GM21723 (cell line): Measurements from ENCODE around the gene CD160.
"Not testable (repeated sequence)": the region's sequence is repeated elsewhere in the genome, so short reads cannot be mapped to it uniquely, and the experiment has no call there.

ENCODE experiments used
- ATAC-seq: cut with Tn5 transposase; IDR thresholded peaks from one replicate; pipeline ENCODE4 v1.9.1; 2021; ENCODE audit warnings: mild to moderate bottlenecking, moderate library complexity; ENCODE audit not compliant: unreplicated experiment

The CD160 gene

GRCh38 chr1:145757420-145757819 is 38.1 kb downstream of the CD160 start:
- no peak for ATAC-seq

- no peak for ATAC-seq
Observed at GRCh38 chr1:145758116-145758515, 38.8 kb downstream of the CD160 start.

DNA sequence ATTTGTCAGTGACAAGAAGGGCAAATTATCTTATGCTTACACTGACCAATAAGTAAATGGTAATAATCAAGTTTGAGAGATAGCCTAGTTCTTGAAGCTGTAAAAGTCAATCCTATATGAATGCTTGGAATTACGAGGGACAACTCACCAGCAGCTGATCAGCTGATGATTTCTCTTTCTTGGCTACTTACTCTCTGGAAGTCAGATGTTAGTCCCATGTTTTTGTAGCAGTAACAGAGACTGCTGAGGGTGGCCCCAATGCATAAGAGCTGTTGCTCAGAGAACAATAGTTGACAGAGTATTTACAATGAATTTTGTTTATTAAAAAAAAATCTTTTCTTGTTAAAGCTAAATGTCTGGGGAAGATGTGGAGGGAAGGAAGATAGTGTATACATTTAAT is 39.3 kb downstream of the CD160 start:
- no peak for ATAC-seq

DNA sequence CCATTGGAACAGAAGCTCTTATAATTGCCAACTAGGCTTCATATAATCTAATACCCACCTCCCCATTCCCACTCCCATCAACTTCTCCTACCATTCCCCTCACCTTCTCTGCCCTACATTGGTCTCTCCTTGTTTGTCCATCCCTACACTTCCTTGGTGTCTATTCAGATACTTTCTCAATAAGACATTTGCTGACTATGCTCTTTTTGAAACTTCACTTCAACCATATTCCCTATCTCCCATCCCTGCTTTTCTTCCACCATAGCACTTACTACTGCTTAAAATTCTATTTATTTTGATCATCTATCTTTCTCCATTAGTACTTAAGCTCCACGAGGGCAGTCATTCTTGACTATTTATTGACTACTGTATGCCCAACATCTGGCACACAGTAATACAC is 40.4 kb downstream of the CD160 start:
- no peak for ATAC-seq

- ATAC-seq = not testable (repeated sequence)
Observed at GRCh38 chr1:145760395-145760949, 41.2 kb downstream of the CD160 start.

DNA sequence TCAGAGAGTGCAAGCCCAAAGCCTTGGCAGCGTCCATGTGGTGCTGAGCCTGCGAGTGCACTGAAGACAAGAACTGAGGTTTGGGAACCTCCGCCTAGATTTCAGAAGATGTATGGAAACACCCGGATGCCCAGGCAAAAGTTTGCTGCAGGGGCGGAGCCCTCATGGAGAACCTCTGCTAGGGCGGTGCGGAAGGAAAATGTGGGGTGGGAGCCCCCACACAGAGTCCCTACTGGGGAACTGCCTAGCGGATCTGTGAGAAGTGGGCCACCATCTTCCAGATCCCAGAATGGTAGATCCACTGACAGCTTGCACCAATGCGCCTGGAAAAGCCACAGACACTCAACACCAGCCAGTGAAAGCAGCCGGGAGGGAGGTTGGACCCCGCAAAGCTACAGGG is 42.2 kb downstream of the CD160 start:
- not testable (repeated sequence) for ATAC-seq

- not testable (repeated sequence) for ATAC-seq
Observed at GRCh38 chr1:145762001-145762400, 42.7 kb downstream of the CD160 start.

DNA sequence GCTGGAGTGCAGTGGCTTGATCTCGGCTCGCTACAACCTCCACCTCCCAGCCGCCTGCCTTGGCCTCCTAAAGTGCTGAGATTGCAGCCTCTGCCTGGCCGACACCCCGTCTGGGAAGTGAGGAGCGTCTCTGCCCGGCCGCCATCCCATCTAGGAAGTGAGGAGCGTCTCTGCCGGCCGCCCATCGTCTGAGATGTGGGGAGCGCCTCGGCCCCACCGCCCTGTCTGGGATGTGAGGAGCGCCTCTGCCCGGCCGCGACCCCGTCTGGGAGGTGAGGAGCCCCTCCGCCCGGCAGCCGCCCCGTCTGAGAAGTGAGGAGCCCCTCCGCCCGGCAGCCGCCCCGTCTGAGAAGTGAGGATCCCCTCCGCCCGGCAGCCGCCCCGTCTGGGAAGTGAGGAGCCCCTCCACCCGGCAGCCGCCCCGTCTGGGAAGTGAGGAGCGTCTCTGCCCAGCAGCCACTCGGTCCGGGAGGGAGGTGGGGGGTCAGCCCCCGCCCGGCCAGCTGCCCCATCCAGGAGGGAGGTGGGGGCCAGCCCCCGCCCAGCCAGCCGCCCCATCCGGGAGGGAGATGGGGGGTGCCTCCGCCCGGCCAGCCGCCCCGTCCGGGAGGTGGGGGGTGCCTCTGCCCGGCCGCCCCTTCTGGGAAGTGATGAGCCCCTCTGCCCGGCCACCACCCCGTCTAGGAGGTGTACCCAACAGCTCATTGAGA is 45.1 kb downstream of the CD160 start:
- ATAC-seq = not testable (repeated sequence)

- not testable (repeated sequence) for ATAC-seq
Observed at GRCh38 chr1:145765127-145765526, 45.8 kb downstream of the CD160 start.

DNA sequence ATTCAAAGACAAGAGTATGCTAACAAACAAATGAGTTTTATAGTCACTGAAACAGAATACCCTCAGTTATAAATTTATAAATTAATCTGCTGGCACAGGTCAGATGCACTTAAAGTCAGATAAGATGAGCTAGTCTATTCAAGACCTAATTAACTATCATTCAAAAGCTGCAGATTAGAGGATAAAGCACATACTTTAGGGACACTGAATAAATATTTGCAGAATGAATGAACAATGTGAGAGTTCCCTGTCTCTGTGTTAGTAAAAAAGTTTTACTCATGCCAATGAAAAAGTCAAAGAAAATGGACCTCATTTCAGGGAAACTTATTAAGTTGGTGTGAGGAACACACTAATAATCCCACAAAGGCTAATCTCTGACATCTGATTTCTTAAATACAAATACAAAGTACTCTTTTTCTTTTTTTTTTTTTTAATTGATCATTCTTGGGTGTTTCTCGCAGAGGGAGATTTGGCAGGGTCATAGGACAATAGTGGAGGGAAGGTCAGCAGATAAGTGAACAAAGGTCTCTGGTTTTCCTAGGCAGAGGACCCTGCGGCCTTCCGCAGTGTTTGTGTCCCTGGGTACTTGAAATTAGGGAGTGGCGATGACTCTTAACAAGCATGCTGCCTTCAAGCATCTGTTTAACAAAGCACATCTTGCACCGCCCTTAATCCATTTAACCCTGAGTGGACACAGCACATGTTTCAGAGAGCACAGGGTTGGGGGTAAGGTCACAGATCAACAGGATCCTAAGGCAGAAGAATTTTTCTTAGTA is 46.5 kb downstream of the CD160 start:
- not testable (repeated sequence) for ATAC-seq

DNA sequence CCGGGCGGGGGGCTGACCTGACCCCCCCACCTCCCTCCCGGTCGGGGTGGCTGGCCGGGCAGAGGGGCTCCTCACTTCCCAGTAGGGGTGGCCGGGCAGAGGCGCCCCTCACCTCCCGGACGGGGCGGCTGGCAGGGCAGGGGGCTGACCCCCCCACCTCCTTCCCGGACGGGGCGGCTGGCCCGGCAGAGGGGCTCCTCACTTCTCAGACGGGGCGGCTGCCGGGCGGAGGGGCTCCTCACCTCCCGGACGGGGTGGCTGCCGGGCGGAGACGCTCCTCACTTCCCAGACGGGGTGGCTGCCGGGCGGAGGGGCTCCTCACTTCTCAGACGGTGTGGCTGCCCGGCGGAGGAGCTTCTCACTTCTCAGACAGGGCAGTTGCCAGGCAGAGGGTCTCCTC is 47.6 kb downstream of the CD160 start:
- not testable (repeated sequence) for ATAC-seq

DNA sequence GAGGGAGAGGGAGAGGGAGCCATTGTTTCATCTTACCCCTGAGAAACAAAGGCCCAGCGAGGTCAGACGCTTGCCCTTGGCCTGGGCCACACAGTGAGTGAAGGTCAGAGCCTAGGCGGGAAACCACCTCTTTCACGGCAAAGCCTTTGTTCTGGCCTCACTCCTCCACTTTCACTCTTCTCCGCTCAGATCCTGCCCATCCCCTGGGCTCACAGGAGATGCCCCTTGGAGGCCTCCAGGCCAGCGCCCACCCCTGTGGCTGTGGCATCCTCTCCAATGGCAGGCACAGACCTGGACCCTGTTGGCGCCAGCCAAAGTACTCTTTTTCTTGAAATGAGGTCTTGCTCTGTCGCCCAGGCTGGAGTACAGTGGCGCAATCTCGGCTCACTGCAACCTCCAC is 48.7 kb downstream of the CD160 start:
- not testable (repeated sequence) for ATAC-seq

- ATAC-seq = no peak
Observed at GRCh38 chr1:145771056-145771455, 51.8 kb downstream of the CD160 start.

DNA sequence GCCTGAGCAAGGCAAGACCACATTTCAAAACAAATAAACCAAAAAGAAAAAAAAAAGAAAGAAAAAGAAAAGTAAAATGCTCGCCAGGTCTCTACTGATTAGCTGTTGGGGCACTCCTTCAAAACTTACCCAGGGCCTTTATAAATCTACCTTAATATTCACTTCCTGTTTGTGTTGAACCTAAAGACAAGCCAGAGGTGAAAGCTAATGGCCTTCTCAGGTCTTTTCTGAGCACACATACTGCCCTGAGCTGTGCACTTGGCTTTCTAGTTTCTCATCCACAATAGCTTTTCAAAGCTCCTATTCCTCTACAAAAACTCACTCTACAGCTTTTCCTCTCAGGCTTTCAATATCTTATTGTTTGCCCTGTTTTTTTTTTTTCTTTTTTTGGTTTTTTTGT is 54.1 kb downstream of the CD160 start:
- no peak for ATAC-seq

GRCh38 chr1:145777357-145778145 is 58.3 kb downstream of the CD160 start:
- ATAC-seq = no peak

DNA sequence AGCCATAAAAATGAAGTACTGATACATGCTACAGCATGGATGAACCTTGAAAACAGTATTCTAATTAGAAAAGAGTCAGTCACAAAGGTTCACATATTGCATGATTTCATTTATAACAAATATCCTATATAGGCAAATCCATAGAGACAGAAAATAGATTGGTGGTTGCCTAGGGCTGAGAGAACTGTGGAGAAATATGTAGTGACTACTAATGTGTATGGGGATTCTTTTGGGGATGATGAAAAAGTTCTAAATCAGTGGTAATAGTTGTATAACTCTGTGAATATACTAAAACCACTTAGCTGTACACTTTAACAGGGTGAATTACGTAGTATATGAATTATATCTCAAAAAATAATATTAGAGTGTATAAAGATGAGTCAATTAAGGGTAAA is 58.8 kb downstream of the CD160 start:
- ATAC-seq = no peak

DNA sequence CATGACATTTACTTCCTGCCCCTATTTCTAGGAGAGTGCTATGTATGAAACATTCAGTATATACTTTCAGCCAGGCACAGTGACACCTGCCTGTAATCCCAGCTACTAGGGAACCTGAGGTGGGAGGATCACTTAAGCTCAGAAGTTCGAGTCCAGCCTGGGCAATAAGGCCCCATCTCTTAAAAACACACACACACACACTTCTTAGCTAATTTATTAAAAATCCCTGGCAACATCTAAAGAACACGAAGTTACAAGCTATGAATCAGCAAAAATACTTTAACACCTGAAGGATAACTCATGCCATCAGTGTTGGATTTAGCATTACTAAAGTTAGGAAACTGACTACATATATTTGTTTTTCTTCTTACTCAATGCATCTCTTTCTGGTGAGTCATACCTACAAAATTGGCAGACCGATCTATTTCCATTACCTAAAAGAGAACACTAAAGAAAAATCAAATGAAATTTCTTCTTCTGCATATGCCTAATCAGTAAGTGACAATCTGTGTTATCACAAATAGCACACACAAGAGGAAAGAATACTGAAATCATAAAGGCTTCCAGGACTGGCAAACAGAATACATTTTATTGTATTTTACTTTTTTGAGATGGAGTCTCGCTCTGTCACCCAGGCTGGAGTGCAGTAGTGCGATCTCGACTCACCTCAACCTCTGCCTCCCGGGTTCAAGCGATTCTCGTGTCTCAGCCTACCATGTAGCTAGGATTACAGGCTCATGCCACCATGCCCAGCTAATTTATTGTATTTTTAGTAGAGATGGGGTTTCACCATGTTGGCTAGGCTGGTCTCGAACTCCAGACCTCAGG is 63.2 kb downstream of the CD160 start:
- ATAC-seq = no peak

DNA sequence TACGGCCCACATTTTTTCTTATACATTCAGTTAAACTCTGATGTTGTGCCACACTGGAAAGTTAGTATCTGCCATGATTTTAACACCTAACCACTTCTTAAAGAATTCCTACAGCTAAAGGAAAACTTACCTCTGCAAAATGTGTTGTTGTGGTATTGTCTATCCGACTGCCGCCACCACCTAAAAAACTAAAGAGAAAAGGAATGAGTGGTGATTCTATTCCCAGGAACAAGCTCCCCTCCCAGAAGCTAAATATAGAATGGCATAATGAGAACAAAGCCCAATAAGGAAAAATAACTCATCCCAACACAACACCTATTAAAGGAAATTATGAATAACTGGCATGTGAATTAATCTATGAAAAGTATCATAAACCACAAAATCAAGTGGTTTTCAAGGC is 65.1 kb downstream of the CD160 start:
- no peak for ATAC-seq

GRCh38 chr1:145785547-145785946 is 66.2 kb downstream of the CD160 start:
- no peak for ATAC-seq

DNA sequence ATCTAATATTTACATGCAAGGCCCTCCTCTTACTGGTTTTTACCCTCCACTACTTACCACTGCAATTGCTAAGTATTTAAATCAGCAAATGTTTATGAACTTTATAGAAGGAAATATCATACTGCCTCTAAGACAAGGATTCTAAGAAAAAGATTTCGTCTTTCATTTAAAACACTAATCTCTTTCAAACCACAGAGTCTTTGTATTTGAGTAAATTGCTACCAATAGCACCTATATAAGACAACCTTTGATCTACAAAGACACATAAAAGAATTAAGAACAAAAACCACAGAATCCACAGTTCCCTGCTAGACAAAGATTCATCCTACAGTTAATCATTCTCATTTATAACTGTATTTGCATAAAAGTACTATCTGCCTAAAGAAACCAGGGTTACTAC is 67.0 kb downstream of the CD160 start:
- no peak for ATAC-seq
